Suppressor macrophage (primary cell): ENCODE results near the gene ELF1.
A peak's percentile ranks its signal among the peaks of the same experiment; 100 is the strongest.

Source experiments
- DNase-seq, 4 experiments: peaks; one replicate each; pipeline ENCODE4 v3.0.0-alpha.2; 2020 to 2022

ELF1 gene

DNA sequence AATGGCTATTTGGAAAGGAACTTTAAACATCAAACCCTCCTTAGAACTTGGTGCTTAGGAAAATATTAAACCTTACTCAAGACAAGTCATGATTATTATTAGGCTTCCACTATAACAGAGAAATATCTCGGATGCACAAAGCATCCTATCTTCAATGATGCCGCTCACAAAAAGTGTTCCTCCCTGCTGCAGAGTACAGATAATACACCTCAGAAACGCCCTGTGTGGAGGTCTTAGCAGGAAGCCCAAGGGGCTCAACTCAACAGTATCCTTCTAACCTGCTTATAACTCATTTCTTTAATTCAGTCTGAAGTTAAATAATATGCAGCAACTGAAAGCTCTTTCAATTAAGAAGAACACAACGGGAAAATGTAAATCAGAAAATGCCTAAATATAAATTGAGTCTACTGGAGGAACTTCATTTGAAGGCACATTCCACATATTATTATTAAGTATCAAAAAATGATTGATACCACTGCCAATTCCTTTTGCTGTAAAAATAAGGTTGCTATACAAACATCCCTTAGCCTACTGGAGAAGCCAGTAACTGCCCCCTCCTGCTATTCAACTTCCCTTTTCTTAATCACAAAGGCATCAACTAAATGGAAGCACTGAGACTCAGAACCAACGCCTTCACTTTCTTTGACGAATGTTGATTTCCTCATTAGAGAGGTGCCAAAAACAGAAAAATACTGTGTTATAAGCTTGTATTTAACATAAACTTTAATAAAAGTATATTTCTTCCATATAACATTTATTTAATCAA lies 12.0 kb downstream of the ELF1 start:
- peak; percentile 47 to 75 (median 66) for DNase-seq

DNA sequence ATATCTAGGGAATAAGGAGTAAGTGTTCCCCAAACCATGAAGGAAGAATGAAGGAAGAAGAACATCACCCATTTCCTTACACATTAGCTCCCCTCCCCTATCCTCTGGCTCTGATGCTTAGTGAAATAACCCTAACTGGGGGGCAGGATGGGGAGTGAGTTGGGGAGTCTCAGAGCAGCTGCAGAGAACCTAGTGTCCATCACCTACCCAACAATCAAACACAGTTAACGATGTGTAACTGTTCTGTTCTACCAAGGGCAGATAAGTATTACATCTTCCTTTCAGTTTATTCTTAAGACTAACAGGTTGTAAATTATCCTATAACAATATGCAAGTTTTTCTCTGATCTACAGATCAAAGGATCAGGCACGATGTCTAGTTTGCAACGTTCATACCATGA lies 12.8 kb downstream of the ELF1 start:
- no peak for DNase-seq

DNA sequence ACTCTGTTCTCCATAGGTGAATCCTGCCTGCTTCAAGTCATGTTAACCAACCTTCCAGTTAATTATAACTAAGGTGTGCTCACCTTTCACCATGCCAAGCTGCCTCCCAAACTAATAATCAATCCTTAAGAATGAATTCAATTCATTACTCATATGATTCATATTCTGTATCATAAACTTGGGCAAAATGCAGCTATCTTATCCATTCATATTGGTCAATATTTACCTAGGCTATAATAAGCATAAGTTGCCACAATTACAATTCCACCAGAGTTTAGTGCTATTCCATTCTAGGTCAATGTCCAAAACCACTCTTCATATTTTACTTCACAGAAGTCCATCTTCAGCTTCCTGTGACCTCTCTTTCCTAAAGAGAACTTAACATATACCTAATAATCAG lies 13.4 kb downstream of the ELF1 start:
- DNase-seq = no peak

- DNase-seq = peak in 2 of 4 experiments; percentile 36 to 40
Measured at GRCh38 chr13:41004875-41005693, 14.0 kb downstream of the ELF1 start.

DNA sequence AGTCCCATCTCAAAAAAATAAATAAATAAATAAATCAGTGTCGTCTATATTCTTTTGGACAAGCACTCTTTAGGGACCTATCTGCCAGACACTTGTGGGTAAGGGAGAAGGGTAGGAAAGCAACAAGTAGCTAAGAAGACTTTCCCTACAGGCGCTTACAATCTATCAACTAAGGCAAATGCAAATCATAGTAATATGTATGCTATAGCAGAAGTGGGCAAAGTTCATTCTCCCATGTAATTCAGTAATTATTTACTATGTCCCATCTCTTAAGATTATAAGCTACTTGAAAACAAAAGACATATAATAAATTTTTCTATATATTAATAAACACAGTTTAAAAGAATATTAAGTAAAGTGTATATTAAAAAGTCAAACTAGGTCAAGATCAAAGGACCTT lies 16.5 kb downstream of the ELF1 start:
- DNase-seq = no peak

- no peak for DNase-seq
Measured at GRCh38 chr13:41001695-41002094, 17.4 kb downstream of the ELF1 start.

DNA sequence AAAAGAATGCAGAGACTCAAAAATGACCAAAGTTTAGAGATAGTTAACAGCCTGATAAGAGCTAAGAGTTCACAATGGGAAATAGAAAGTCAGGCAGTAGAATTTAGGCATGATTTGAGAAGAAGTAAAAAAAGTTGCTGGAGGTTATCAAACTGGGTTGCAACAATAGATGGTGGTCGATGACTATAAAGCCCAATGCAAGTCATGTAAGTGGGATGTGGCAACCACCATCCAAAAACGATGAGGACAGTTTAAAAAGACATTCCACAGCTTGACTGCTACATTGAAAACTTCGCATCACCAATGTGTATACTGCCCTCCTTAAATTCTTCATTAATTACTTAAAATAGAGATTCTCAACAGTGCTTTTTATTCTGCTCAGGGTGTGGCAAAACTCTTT lies 19.7 kb downstream of the ELF1 start:
- DNase-seq = no peak

- peak; percentile 58 to 83 (median 74) for DNase-seq
Measured at GRCh38 chr13:40996426-40997092, 22.6 kb downstream of the ELF1 start.

DNA sequence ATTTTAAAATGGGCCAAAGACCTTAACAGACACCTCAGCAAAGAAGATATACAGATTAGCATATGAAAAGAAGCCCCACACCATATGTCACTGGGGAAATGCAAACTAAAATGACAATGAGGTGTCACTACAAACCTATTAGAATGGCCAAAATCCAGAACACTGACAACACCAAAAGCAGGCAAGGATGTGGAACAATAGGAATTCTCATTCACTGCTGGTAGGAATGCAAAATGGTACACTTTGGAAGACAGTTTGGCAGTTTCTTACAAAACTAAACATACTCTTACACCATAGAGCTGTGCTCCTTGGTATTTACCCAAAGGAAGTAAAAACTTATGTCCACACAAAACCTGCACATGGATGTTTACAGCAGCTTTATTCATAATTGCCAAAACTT lies 23.1 kb downstream of the ELF1 start:
- DNase-seq = no peak

GRCh38 chr13:40994581-40995230 lies 24.4 kb downstream of the ELF1 start:
- DNase-seq = no peak

GRCh38 chr13:40993987-40994386 lies 25.1 kb downstream of the ELF1 start:
- no peak for DNase-seq

GRCh38 chr13:40992678-40993518 lies 26.2 kb downstream of the ELF1 start:
- DNase-seq = no peak

- DNase-seq = no peak
Measured at GRCh38 chr13:40987606-40988280, 31.4 kb downstream of the ELF1 start.

GRCh38 chr13:40986101-40986856 lies 32.8 kb downstream of the ELF1 start:
- DNase-seq = no peak

GRCh38 chr13:40985381-40986100 lies 33.6 kb downstream of the ELF1 start:
- no peak for DNase-seq

- DNase-seq = no peak
Measured at GRCh38 chr13:40984668-40985366, 34.3 kb downstream of the ELF1 start.

DNA sequence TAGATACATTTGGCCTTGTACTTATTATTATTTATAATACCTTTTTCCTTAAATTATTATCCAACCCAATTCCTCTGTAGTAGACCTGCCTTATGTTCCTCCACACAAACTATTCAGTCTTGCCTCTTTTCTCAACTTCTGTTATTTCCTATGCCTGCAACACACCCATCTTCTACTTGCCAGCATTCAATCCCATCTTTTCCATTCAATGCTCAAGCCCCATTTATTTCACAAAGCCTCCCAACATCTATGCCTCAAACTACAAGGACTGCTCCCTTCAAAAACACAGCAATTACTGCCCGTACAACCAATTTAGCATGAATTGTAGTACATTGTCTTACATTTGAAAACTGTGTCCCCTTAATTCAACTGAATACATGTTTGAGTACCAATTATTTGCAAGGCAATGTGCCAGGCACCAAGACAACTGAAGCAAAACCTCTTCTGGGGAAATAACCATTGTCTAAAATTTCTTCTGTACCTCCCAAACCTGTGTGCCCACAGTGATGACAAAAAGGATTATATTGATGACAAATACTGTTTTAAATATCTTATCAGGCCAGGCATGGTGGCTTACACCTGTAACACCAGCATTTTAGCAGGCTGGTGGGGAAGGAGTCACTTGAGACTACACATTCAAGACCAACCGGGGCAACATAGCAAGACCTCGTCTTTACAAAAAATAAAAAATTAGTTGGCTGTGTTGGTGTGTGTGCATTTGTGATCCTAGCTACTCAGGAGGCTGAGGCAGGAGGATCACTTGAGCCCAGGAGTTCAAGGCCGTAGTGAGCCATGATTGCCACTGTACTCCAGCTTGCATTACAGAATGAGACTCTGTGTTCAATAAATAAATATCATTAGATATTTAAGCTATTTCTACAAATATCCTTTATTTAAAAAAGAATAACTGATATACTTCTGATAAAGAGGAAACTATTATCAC lies 35.1 kb downstream of the ELF1 start:
- DNase-seq = no peak

DNA sequence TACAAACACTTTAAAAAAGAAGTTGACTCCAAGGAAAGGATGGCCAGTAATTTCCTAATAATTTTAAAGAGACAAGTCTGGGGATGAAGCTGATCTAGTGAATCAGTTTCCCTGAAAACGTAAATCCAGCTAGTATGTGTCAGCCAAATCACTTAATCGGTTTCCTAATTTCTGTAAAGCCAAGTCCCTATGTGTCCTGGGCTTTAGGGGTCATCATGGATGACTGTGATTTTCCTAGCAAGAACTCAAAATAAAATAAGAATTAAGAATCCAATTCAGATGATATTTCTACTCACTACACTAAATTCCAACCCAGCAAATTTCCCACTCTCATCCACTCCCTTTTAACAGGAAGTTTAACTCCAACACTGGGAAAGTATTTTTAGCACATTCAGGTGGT lies 35.9 kb downstream of the ELF1 start:
- no peak for DNase-seq
